ENCODE results near the gene TRUB2. TPM values are rescaled to one million over a fixed set of nuclear protein-coding genes. Genes with fewer than 3 reads are reported as not detected.
A peak's percentile ranks its signal among the peaks of the same experiment; 100 is the strongest.

Gene TRUB2
- total and polyA plus RNA-seq, 2 of the 13 experiments (the other 11 are each of a cell fraction or from before 2014, with no cell fraction given): 22.3 to 41.2 TPM

DNA sequence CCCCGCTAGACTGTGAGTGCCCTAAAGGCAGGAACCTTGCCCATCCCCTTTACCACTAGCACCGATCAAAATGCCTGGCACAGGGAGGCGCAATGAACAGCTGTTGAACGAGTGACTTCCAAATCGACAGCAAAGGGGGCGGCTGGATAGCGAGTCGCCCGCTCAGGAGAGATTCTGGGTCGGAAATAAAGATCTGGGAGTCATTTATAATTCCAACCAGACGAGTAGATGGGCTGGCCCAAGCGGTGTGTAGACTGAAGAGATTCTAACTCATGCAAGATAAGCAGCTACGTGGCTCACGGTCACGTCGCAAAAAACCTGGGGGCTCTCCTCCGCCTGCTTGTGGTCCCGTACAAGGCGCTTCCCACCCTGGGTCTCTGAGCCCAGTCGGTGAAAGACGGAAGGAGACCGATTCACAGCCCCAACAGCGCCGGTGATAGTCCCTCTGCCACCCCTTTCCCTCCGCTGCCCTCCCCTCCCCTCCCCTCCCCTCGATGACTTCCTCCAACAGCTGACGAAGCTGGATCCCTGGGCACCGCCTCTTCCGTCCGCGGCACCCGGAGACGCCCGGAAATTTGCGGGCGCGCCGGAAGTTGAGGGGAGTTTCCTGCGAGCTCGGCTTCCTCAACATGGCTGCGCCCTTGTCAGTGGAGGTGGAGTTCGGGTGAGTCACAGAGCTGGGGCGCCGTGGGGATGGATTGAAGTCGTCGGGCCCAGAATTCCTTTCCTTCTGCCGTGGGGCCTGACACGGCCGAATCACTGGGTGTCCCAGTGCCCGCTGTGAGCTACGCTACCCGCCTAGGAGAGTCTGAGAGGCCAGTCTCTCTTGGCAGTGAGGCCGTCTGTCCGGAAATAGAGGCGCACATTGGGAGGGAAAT lies 48.7 kb upstream of the TRUB2 start, which contains the start of gene URM1 (continued):
- TF ChIP-seq PRDM10 (CRISPR knock-in tag; IDR thresholded peaks at IDR 0.05; ENCODE audit: low read depth): peak; percentile 18; the same call in 1 of the 2 replicates
- peak; percentile 89 for TF ChIP-seq NRL (CRISPR knock-in tag; IDR thresholded peaks at IDR 0.05; ENCODE audit: borderline replicate concordance)
- TF ChIP-seq CSRNP1 (CRISPR knock-in tag; IDR thresholded peaks at IDR 0.05): peak; percentile 56; the same call in 1 of the 2 replicates
- TF ChIP-seq ZNF34 (CRISPR knock-in tag; IDR thresholded peaks at IDR 0.05; ENCODE audit: borderline replicate concordance): no peak
- no peak; the same call in none of the 2 replicates for TF ChIP-seq ZSCAN9 (CRISPR knock-in tag; IDR thresholded peaks at IDR 0.05; ENCODE audit: borderline replicate concordance)
- TF ChIP-seq FOXC1 (CRISPR knock-in tag; IDR thresholded peaks at IDR 0.05; ENCODE audit: borderline replicate concordance): no peak
- peak; percentile 65 for TF ChIP-seq ZNF891 (CRISPR knock-in tag; IDR thresholded peaks at IDR 0.05)
- TF ChIP-seq ZNF225 (CRISPR knock-in tag; IDR thresholded peaks at IDR 0.05): 0 out of 2 replicates have a peak, but pooled peaks have one; percentile 56
- 0 out of 2 replicates have a peak, but pooled peaks have one; percentile 8 for TF ChIP-seq ZNF275 (CRISPR knock-in tag; IDR thresholded peaks at IDR 0.05; ENCODE audit: borderline replicate concordance)
- TF ChIP-seq ZFP36 (IDR thresholded peaks at IDR 0.05; ENCODE audit: borderline replicate concordance, low read depth, low read length, partially characterized antibody): no peak
- TF ChIP-seq STAG1 (CRISPR knock-in tag; IDR thresholded peaks at IDR 0.05): no peak
- TF ChIP-seq, protein P1, sequence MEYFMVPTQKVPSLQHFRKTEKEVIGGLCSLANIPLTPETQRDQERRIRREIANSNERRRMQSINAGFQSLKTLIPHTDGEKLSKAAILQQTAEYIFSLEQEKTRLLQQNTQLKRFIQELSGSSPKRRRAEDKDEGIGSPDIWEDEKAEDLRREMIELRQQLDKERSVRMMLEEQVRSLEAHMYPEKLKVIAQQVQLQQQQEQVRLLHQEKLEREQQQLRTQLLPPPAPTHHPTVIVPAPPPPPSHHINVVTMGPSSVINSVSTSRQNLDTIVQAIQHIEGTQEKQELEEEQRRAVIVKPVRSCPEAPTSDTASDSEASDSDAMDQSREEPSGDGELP (IDR thresholded peaks at IDR 0.05; ENCODE audit: borderline replicate concordance, low read depth): peak; percentile 93
- TF ChIP-seq FOXP1 (IDR thresholded peaks at IDR 0.05): no peak
- TF ChIP-seq FOXP1 (CRISPR knock-in tag; IDR thresholded peaks at IDR 0.05): no peak
